Endothelial cell of umbilical vein (primary cell): ENCODE data around the gene FOXP1. TPM values are rescaled to one million over a fixed set of nuclear protein-coding genes. Genes with fewer than 3 reads are reported as not detected.

Experiments
- BruUV-seq: library from RNA; stranded (reverse); fragments of 400-500 nt; replicated peaks from 2 replicates; lab custom pipeline; 2021; lab: Mats Ljungman, UMichigan
- CTCF ChIA-PET: fragments of 300-600, 350-600 bp; sonication (Branson Sonifier 250); formaldehyde crosslinking; loops from one replicate; lab custom pipeline; 2021; ENCODE audit warnings: antibody characterized with exemption, inconsistent platforms; lab: Charles Lee
- POLR2A ChIA-PET: fragments of 300-600, 350-600 bp; sonication (Branson Sonifier 250); formaldehyde crosslinking; loops from one replicate; lab custom pipeline; 2021; ENCODE audit warnings: antibody characterized with exemption, inconsistent platforms; lab: Charles Lee
- DNase-seq: peaks from one replicate; pipeline ENCODE4 v3.0.0-alpha.2; 2011; ENCODE audit warnings: low read depth, low spot score
- FAIRE-seq: peaks from 2 replicates; lab custom pipeline; 2011; peaks lifted over from hg19 to GRCh38; lab: Jason Lieb, UNC
- H2AFZ ChIP-seq: 2 replicates; pipeline ENCODE4 v1.6.0; 2012; ENCODE audit warnings: low read depth, low read length, control low read depth, inconsistent platforms
- H3K27ac ChIP-seq: 2 replicates; pipeline ENCODE4 v1.5.1; 2011; ENCODE audit warnings: low read depth, mild to moderate bottlenecking, control low read depth, low read length, moderate library complexity; ENCODE audit not compliant: insufficient read depth
- H3K27me3 ChIP-seq, 2 experiments: 2 replicates each; pipeline versions ENCODE4 v1.6.0 to v1.6.1; 2011; ENCODE audit warnings: low read length in 2 of 2, mixed read lengths in 1 of 2; ENCODE audit not compliant: control insufficient read depth in 2 of 2, insufficient read depth in 2 of 2
- H3K36me3 ChIP-seq, 2 experiments: 2 replicates in 1 of 2; 3 replicates in 1 of 2; pipeline ENCODE4 v1.5.1; 2011; ENCODE audit warnings: low read length in 2 of 2, mild to moderate bottlenecking in 1 of 2, moderate library complexity in 1 of 2; ENCODE audit not compliant: control insufficient read depth in 2 of 2, insufficient read depth in 2 of 2; ENCODE audit errors: extremely low read depth in 1 of 2
- H3K4me1 ChIP-seq: 3 replicates; pipeline ENCODE4 v1.5.1; 2011; ENCODE audit warnings: mild to moderate bottlenecking, low read length; ENCODE audit not compliant: control insufficient read depth, insufficient read depth; ENCODE audit errors: extremely low read depth
- H3K4me2 ChIP-seq: 2 replicates; pipeline ENCODE4 v1.6.1; 2011; ENCODE audit warnings: low read length, control low read depth, mixed read lengths; ENCODE audit not compliant: insufficient read depth
- H3K4me3 ChIP-seq, 3 experiments: fragments of 200-600 bp in 1 of 3; sonication (generic), shearing (Covaris generic) in 1 of 3; replicated peaks in 1 of 3; 2 replicates each; pipeline ENCODE4 v1.5.1; 2011 to 2016; ENCODE audit warnings: control low read depth in 3 of 3, low read length in 3 of 3, mild to moderate bottlenecking in 2 of 3, inconsistent platforms in 1 of 3, low read depth in 1 of 3, moderate library complexity in 1 of 3; ENCODE audit not compliant: insufficient read depth in 1 of 3
- H3K79me2 ChIP-seq: 2 replicates; pipeline ENCODE4 v1.6.0; 2012; ENCODE audit warnings: low read length, inconsistent platforms; ENCODE audit not compliant: control insufficient read depth, insufficient read depth
- H3K9ac ChIP-seq: replicated peaks from 2 replicates; pipeline ENCODE3; 2011; ENCODE audit warnings: low read length, control low read depth; ENCODE audit not compliant: insufficient read depth; ENCODE audit errors: extremely low read depth
- H3K9me1 ChIP-seq: replicated peaks from 3 replicates; pipeline ENCODE4 v1.6.0; 2011; ENCODE audit warnings: mild to moderate bottlenecking, low read length; ENCODE audit not compliant: control insufficient read depth, insufficient read depth; ENCODE audit errors: extremely low read depth
- H3K9me3 ChIP-seq: replicated peaks from 2 replicates; pipeline ENCODE4 v1.5.1; 2012; ENCODE audit warnings: low read length, inconsistent platforms; ENCODE audit not compliant: control insufficient read depth, insufficient read depth
- H4K20me1 ChIP-seq: replicated peaks from 2 replicates; pipeline ENCODE3; 2011; ENCODE audit warnings: mild to moderate bottlenecking, low read length; ENCODE audit not compliant: control insufficient read depth, insufficient read depth; ENCODE audit errors: extremely low read depth
- EZH2 ChIP-seq: IDR thresholded peaks from 2 replicates; pipeline ENCODE4 v1.6.1; 2012; ENCODE audit warnings: borderline replicate concordance, low read depth, mild to moderate bottlenecking, moderate library complexity, low read length, inconsistent platforms; ENCODE audit not compliant: severe bottlenecking
- FOS ChIP-seq: IDR thresholded peaks from 2 replicates; pipeline ENCODE4 v1.6.1; 2011; ENCODE audit warnings: mild to moderate bottlenecking, low read length, moderate library complexity, borderline replicate concordance; ENCODE audit not compliant: insufficient read depth
- GATA2 ChIP-seq: IDR thresholded peaks from 2 replicates; pipeline ENCODE4 v1.7.0; 2011; ENCODE audit warnings: low read depth, mild to moderate bottlenecking, moderate library complexity, mixed read lengths, low read length; ENCODE audit not compliant: insufficient read length, insufficient read depth
- JUN ChIP-seq: IDR thresholded peaks from 2 replicates; pipeline ENCODE4 v1.6.1; 2011; ENCODE audit warnings: borderline replicate concordance, low read depth; ENCODE audit not compliant: insufficient read length, insufficient read depth
- MAX ChIP-seq: IDR thresholded peaks from 2 replicates; pipeline ENCODE4 v1.6.1; 2011; ENCODE audit not compliant: insufficient read depth, insufficient read length
- MYC ChIP-seq: IDR thresholded peaks from one replicate; pipeline ENCODE4 v1.6.1; 2011; ENCODE audit warnings: mild to moderate bottlenecking, low read depth, low read length
- POLR2A ChIP-seq: IDR thresholded peaks from 2 replicates; pipeline ENCODE4 v1.6.1; 2012; ENCODE audit warnings: low read depth, mild to moderate bottlenecking, control low read depth, low read length
- POLR2AphosphoS5 ChIP-seq: IDR thresholded peaks from 2 replicates; pipeline ENCODE4 v1.6.1; 2012; ENCODE audit warnings: low read depth, mild to moderate bottlenecking, control low read depth, low read length, moderate library complexity; ENCODE audit not compliant: insufficient read depth
- dilution Hi-C: fragments of 300-500 bp; cut with MboI; formaldehyde crosslinking; loops from one replicate; pipeline ENCODE4 v1.15.0; 2019; ENCODE audit warnings: low sequenced_read_pairs; ENCODE audit not compliant: extremely low pct_ligation_motif_present
- intact Hi-C: fragments of 100-400 bp; cut with micrococcal nuclease; formaldehyde crosslinking; loops from one replicate; pipeline ENCODE4 v1.10.0; 2022
- polyA plus RNA-seq, 4 experiments: library from polyadenylated mRNA; depleted of rRNA in 3 of 4; stranded (reverse) in 3 of 4; unstranded in 1 of 4; fragments of >200 nt; gene quantifications; 2 replicates each; pipeline versions ENCODE4 v1.2.1 to v1.2.3, GENCODE V29; 2011 to 2012; ENCODE audit warnings: missing spikeins in 1 of 4
- total RNA-seq: library from RNA; stranded (reverse); gene quantifications from 2 replicates; pipeline ENCODE4 v1.2.3, GENCODE V29; 2021
- TF ChIP-seq, protein P1 (sequence below), 2 donors: IDR thresholded peaks; 1 replicate in 1 of 2; 2 replicates in 1 of 2; pipeline ENCODE4 v1.5.1; 2011; ENCODE audit warnings: low read length in 2 of 2, mild to moderate bottlenecking in 2 of 2, moderate library complexity in 2 of 2, control low read depth in 1 of 2, inconsistent platforms in 1 of 2, low read depth in 1 of 2; ENCODE audit not compliant: insufficient read depth in 1 of 2; ENCODE audit errors: extremely low read depth in 1 of 2

Gene FOXP1
- total and polyA plus RNA-seq, 2 donors (not counting 3 experiments of a cell fraction or from before 2014, with no cell fraction given): 41.0 to 107 TPM

GRCh38 chr3:71202848-71203533, 380.5 kb downstream of the FOXP1 start:
- intact Hi-C loops: no loop called here
- no peak overlapping the region for H3K9ac ChIP-seq
- ChIA-PET POLR2A (no interaction called here), CTCF (interaction anchor here (0.7 to 1.5 kb wide), 3 partner anchors 9 to 72 kb away, joined by 3 to 4 read pairs (median 3); no protein-coding TSS in a partner anchor)
- no peak overlapping the region for H3K4me3 ChIP-seq
- no TSS peak for BruUV-seq
- H3K79me2 ChIP-seq: no peaks in the 10 kb centered on the region
- H4K20me1 ChIP-seq: no peaks in the 10 kb centered on the region
- no peak overlapping the region for H3K4me2 ChIP-seq
- no peaks in the 10 kb centered on the region for H3K9me1 ChIP-seq
- dilution Hi-C loops: no loop called here
- H3K36me3 ChIP-seq: no peaks in the 10 kb centered on the region
- TF ChIP-seq MAX: no peak
- TF ChIP-seq POLR2AphosphoS5: no peak
- no peak for TF ChIP-seq POLR2A
- TF ChIP-seq MYC: no peak
- no peak for TF ChIP-seq EZH2
- TF ChIP-seq, protein P1, sequence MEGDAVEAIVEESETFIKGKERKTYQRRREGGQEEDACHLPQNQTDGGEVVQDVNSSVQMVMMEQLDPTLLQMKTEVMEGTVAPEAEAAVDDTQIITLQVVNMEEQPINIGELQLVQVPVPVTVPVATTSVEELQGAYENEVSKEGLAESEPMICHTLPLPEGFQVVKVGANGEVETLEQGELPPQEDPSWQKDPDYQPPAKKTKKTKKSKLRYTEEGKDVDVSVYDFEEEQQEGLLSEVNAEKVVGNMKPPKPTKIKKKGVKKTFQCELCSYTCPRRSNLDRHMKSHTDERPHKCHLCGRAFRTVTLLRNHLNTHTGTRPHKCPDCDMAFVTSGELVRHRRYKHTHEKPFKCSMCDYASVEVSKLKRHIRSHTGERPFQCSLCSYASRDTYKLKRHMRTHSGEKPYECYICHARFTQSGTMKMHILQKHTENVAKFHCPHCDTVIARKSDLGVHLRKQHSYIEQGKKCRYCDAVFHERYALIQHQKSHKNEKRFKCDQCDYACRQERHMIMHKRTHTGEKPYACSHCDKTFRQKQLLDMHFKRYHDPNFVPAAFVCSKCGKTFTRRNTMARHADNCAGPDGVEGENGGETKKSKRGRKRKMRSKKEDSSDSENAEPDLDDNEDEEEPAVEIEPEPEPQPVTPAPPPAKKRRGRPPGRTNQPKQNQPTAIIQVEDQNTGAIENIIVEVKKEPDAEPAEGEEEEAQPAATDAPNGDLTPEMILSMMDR (IDR thresholded peaks at IDR 0.05; ENCODE audit: extremely low read depth in 1 of 2, insufficient read depth in 1 of 2, low read depth in 1 of 2, low read length in 2 of 2): no peak
- no peak for TF ChIP-seq JUN
- no peak for TF ChIP-seq GATA2
- TF ChIP-seq FOS: no peak
- FAIRE-seq (no peak), DNase-seq (no peak)
- H3K27ac ChIP-seq: no peak overlapping the region
- no peaks in the 10 kb centered on the region for H3K9me3 ChIP-seq
- no peaks in the 10 kb centered on the region for H3K27me3 ChIP-seq
- no peak overlapping the region for H2AFZ ChIP-seq
- no peaks in the 10 kb centered on the region for H3K4me1 ChIP-seq
